ENCODE measurements around the gene PLPP7. TPM values are rescaled to one million over a fixed set of nuclear protein-coding genes. Genes with fewer than 3 reads are reported as not detected.

The PLPP7 gene
- total and polyA plus RNA-seq, 7 donors, result 19.4 to 156 (median 90.5) TPM

DNA sequence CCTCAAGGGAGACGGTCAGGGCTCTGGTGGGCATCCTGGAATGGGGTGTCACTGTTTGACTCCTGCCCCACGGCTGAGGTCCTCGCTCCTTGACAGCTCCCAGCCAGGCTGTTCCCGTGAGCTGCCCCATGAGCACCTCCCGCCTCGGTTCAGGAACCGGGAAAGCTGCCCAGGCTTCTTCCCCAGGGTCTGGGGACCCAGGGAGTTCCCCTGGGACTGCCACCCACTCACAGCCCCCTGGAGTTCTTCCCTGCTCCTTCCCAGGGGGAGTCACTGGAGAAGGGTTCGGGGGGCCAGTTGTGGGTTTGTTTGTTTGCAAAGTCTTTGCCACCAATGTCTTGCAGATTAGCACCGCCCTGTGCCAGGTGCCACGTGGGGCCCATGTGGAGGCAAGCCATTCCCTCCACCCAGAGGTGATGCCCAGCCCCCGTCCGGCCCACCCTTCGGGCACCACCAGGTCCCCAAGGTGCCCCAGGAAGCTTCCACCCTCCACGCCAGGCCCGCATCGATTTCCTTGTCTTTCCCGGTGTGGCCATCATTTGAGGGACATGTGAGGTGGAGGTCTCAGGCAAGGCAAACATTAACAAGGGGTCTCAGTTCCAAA is 1.3 kb downstream of the PLPP7 start:
- H3K4me3 ChIP-seq, result peak overlapping the region; percentile 87
- ATAC-seq (peak in 1 of 4 donors; percentile 0), DNase-seq (no peak)
- H3K36me3 ChIP-seq (ENCODE audit: insufficient read depth in 1 of 2, low read depth in 1 of 2), result peaks cover 0 to 16% of the 10 kb centered on the region in 2 donors
- peak overlapping the region; percentile 98 for H3K27ac ChIP-seq
- intact Hi-C loops (cut with DNase I), result no loop called here
- H3K9me3 ChIP-seq, result no peaks in the 10 kb centered on the region
- TF ChIP-seq, protein P1, sequence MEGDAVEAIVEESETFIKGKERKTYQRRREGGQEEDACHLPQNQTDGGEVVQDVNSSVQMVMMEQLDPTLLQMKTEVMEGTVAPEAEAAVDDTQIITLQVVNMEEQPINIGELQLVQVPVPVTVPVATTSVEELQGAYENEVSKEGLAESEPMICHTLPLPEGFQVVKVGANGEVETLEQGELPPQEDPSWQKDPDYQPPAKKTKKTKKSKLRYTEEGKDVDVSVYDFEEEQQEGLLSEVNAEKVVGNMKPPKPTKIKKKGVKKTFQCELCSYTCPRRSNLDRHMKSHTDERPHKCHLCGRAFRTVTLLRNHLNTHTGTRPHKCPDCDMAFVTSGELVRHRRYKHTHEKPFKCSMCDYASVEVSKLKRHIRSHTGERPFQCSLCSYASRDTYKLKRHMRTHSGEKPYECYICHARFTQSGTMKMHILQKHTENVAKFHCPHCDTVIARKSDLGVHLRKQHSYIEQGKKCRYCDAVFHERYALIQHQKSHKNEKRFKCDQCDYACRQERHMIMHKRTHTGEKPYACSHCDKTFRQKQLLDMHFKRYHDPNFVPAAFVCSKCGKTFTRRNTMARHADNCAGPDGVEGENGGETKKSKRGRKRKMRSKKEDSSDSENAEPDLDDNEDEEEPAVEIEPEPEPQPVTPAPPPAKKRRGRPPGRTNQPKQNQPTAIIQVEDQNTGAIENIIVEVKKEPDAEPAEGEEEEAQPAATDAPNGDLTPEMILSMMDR (IDR thresholded peaks at IDR 0.05), result no peak
- peaks cover 60% of the 10 kb centered on the region for H3K4me1 ChIP-seq
- 23 to 33% (median 32%) methylated on average over 16 to 17 of the region's 17 CpGs for WGBS, 3 donors
- H3K27me3 ChIP-seq (ENCODE audit: insufficient read depth in 3 of 3, low read length in 2 of 3), result no peaks in the 10 kb centered on the region

DNA sequence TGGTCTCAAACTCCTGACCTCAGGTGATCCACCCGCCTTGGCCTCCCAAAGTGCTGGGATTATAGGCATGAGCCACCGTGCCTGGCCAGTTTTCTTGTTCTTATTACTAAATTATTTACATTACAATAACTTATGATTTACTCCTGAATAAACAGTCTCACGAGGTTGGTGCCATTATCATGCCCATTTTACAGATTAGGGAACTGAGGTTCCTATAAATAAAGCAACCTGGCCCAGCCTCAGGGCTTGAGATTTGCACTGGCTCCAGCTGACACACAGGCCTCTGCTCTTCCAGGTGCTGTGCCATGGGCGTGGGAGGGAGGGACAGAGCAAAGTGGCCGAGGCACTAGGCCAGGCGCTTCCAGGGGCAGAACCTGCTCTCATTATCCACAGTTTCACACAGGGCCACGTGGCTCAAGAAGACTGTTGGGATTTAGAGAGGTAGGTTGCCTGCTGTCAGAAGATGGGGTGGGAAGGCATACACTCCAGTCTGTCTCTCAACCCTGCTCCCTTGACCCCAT is 2.3 kb downstream of the PLPP7 start:
- TF ChIP-seq, protein P1 (IDR thresholded peaks at IDR 0.05), result no peak
- Histone ChIP-seq H3K9me3 (no peaks in the 10 kb centered on the region), H3K27me3 (ENCODE audit: insufficient read depth in 3 of 3, low read length in 2 of 3) (no peaks in the 10 kb centered on the region), H3K36me3 (ENCODE audit: insufficient read depth in 1 of 2, low read depth in 1 of 2) (peaks cover 0 to 22% of the 10 kb centered on the region in 2 donors), H3K4me1 (peaks cover 66% of the 10 kb centered on the region), H3K27ac (peak overlapping the region; percentile 98), H3K4me3 (peak overlapping the region; percentile 87)
- WGBS, 3 donors, result 39 to 57% (median 48%) methylated on average over 7 of the region's 7 CpGs
- no peak for DNase-seq
- intact Hi-C loops (cut with DNase I), result no loop called here
- ATAC-seq, result no peak

DNA sequence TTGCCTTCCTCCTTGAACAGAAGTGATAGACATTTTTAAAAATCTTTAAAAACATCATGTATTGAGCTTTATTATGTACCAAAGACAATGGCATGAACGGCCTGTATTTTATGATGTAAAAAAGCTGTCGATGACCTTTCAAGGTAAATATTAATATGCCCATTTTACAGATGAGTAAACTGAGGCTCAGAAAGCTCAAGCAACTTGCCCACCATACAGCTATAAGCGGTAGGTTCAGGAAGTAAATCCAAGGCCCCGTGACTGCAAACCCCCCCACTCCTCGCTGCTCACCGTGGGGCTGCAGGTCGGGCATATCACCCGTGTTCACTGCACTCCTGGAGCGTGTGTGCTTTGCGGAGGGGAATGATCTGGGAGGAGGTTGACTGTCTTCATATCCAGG is 3.4 kb downstream of the PLPP7 start:
- TF ChIP-seq, protein P1 (IDR thresholded peaks at IDR 0.05), result no peak
- ATAC-seq (no peak), DNase-seq (no peak)
- no peak overlapping the region for H3K4me3 ChIP-seq
- peaks cover 0 to 22% of the 10 kb centered on the region in 2 donors for H3K36me3 ChIP-seq (ENCODE audit: insufficient read depth in 1 of 2, low read depth in 1 of 2)
- no peaks in the 10 kb centered on the region for H3K9me3 ChIP-seq
- 78 to 88% (median 85%) methylated on average over 10 of the region's 10 CpGs for WGBS, 3 donors
- H3K4me1 ChIP-seq, result peaks cover 65% of the 10 kb centered on the region
- intact Hi-C loops (cut with DNase I), result no loop called here
- peak overlapping the region; percentile 98 for H3K27ac ChIP-seq
- H3K27me3 ChIP-seq (ENCODE audit: insufficient read depth in 3 of 3, low read length in 2 of 3), result no peaks in the 10 kb centered on the region

DNA sequence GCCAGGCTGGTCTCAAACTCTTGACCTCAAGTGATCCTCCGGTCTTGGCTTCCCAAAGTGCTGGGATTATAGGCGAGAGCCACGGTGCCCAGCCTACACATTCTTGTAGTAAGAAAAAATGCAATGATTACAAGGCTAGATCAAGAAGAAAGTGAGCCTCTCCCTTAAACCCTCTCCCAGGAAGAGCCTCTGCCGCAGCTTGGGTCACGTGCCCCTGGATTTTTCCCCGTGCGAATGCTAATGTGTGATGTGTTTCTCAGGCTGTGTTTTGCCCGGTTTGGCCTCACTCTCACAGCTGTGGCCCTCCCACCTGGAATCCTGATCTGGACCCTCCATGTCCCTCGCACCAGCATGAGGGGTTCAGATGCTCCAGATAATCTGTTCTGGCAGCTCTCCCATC is 6.9 kb downstream of the PLPP7 start:
- intact Hi-C loops (cut with DNase I), result loop anchor here in 1 of 2 donors (5.0 kb wide), 1 partner anchor 36 kb away; no protein-coding TSS in a partner anchor
- H3K36me3 ChIP-seq (ENCODE audit: insufficient read depth in 1 of 2, low read depth in 1 of 2), result peaks cover 0 to 22% of the 10 kb centered on the region in 2 donors
- TF ChIP-seq, protein P1 (IDR thresholded peaks at IDR 0.05), result no peak
- H3K9me3 ChIP-seq, result no peaks in the 10 kb centered on the region
- WGBS, 3 donors, result 30 to 56% (median 40%) methylated on average over 9 of the region's 9 CpGs
- peaks cover 66% of the 10 kb centered on the region for H3K4me1 ChIP-seq
- peak overlapping the region; percentile 91 for H3K27ac ChIP-seq
- H3K4me3 ChIP-seq, result no peak overlapping the region
- no peak for ATAC-seq
- peak in 1 of 2 donors; percentile 45 for DNase-seq
- H3K27me3 ChIP-seq (ENCODE audit: insufficient read depth in 3 of 3, low read length in 2 of 3), result no peaks in the 10 kb centered on the region
